Lung (tissue), 12 donors: ENCODE measurements around the gene RGMA. TPM values are rescaled to one million over a fixed set of nuclear protein-coding genes. Genes with fewer than 3 reads are reported as not detected.

Source experiments
- ATAC-seq: fragments of 200-7000 bp; cut with Tn5 transposase; one replicate; pipeline ENCODE4 v1.9.1; 2020; ENCODE audit warnings: moderate number of reproducible peaks; ENCODE audit not compliant: insufficient read depth, low FRiP score
- DNase-seq, 3 donors: peaks; one replicate each; pipeline ENCODE4 v3.0.0-alpha.2; 2013 to 2017
- H3K27ac ChIP-seq, 2 donors: one replicate each; pipeline ENCODE4 v1.5.1; 2013; ENCODE audit warnings: mild to moderate bottlenecking in 2 of 2, moderate library complexity in 2 of 2, control low read depth in 1 of 2, inconsistent platforms in 1 of 2, low read depth in 1 of 2, low read length in 1 of 2
- H3K27me3 ChIP-seq, 3 donors: one replicate each; pipeline ENCODE4 v1.5.1; 2013; ENCODE audit warnings: low read length in 2 of 3; ENCODE audit not compliant: control insufficient read depth in 3 of 3, insufficient read depth in 3 of 3
- H3K36me3 ChIP-seq, 4 donors: one replicate each; pipeline ENCODE4 v1.5.1; 2013; ENCODE audit warnings: low read length in 4 of 4, mild to moderate bottlenecking in 1 of 4, moderate library complexity in 1 of 4; ENCODE audit not compliant: control insufficient read depth in 4 of 4, insufficient read depth in 4 of 4
- H3K4me1 ChIP-seq, 5 donors: one replicate each; pipeline ENCODE4 v1.5.1; 2013; ENCODE audit warnings: low read length in 5 of 5, mild to moderate bottlenecking in 2 of 5, moderate library complexity in 1 of 5; ENCODE audit not compliant: control insufficient read depth in 5 of 5, insufficient read depth in 5 of 5
- H3K4me3 ChIP-seq: one replicate; pipeline ENCODE4 v1.5.1; 2013; ENCODE audit warnings: mild to moderate bottlenecking, control low read depth, moderate library complexity
- H3K9ac ChIP-seq, 2 donors: one replicate each; pipeline ENCODE4 v1.5.1; 2013; ENCODE audit warnings: low read length in 2 of 2, control low read depth in 1 of 2; ENCODE audit not compliant: insufficient read depth in 1 of 2
- H3K9me3 ChIP-seq, 4 donors: one replicate each; pipeline ENCODE4 v1.5.1; 2013; ENCODE audit warnings: low read length in 3 of 4, mild to moderate bottlenecking in 1 of 4, moderate library complexity in 1 of 4; ENCODE audit not compliant: control insufficient read depth in 4 of 4, insufficient read depth in 3 of 4
- CTCF ChIP-seq: IDR thresholded peaks from 2 replicates; pipeline ENCODE4 v1.5.1; 2012; ENCODE audit warnings: mild to moderate bottlenecking; ENCODE audit errors: control extremely low read depth, extremely low read depth
- WGBS, 2 donors: extraction: QIAGEN DNeasy Blood & Tissue Kit; methylation state at CpG; one replicate each; pipeline ENCODE4 v1.1.7; 2013; 5-methylcytosine and 5-hydroxymethylcytosine counted together
- polyA plus RNA-seq, 2 donors: library from polyadenylated mRNA; stranded (reverse); fragments of 200-250 nt; gene quantifications; one replicate each; pipeline ENCODE4 v1.2.1, GENCODE V29; 2013
- total RNA-seq, 2 donors: library from RNA; depleted of rRNA in 1 of 2; stranded (reverse); fragments of >200 nt in 1 of 2; gene quantifications; one replicate each; pipeline ENCODE4 v1.2.1, GENCODE V29; 2014 to 2021
- donor health status: control.
- donor health status: control.
- donor health status: Bipolar disorder and iron deficiency.
- donor health status: healthy.
- donor health status: DM: yes; HTN: yes; CAD: no.

RGMA gene
- total and polyA plus RNA-seq, 4 donors, result 2.3 to 11.3 (median 5.0) TPM

- no peak overlapping the region for H3K27ac ChIP-seq
- no peaks in the 10 kb centered on the region for H3K36me3 ChIP-seq
- WGBS, 2 donors, result 73 to 83% methylated on average over 6 of the region's 6 CpGs
- no peaks in the 10 kb centered on the region for H3K4me1 ChIP-seq
- no peak for ATAC-seq
- H3K27me3 ChIP-seq, result no peaks in the 10 kb centered on the region
- H3K4me3 ChIP-seq, result no peak overlapping the region
- peaks cover 0 to 2% (median 0%) of the 10 kb centered on the region in 4 donors for H3K9me3 ChIP-seq
- DNase-seq, result no peak
- H3K9ac ChIP-seq, result no peak overlapping the region
- TF ChIP-seq CTCF, result no peak
These were observed 38.3 kb upstream of the RGMA start for GRCh38 chr15:93127286-93127685.

GRCh38 chr15:93126599-93126998, 37.6 kb upstream of the RGMA start:
- Histone ChIP-seq H3K9me3 (peaks cover 0 to 2% (median 0%) of the 10 kb centered on the region in 4 donors), H3K27ac (no peak overlapping the region), H3K27me3 (no peaks in the 10 kb centered on the region), H3K4me1 (no peaks in the 10 kb centered on the region), H3K4me3 (no peak overlapping the region), H3K36me3 (no peaks in the 10 kb centered on the region), H3K9ac (no peak overlapping the region)
- ATAC-seq, result no peak
- no peak for TF ChIP-seq CTCF
- 74 to 89% methylated on average over 8 of the region's 8 CpGs for WGBS, 2 donors
- peak in 1 of 3 donors; percentile 4 for DNase-seq

- Histone ChIP-seq H3K27me3 (no peaks in the 10 kb centered on the region), H3K27ac (no peak overlapping the region), H3K4me1 (no peaks in the 10 kb centered on the region), H3K9me3 (peaks cover 0 to 2% (median 0%) of the 10 kb centered on the region in 4 donors), H3K4me3 (no peak overlapping the region), H3K36me3 (no peaks in the 10 kb centered on the region), H3K9ac (no peak overlapping the region)
- DNase-seq (no peak), ATAC-seq (no peak)
- no peak for TF ChIP-seq CTCF
- 94 to 96% methylated on average over 3 of the region's 3 CpGs for WGBS, 2 donors
These were observed 37.1 kb upstream of the RGMA start for GRCh38 chr15:93126148-93126547.

- 89 to 93% methylated on average over 4 of the region's 4 CpGs for WGBS, 2 donors
- H3K9ac ChIP-seq, result no peak overlapping the region
- H3K27me3 ChIP-seq, result no peaks in the 10 kb centered on the region
- peaks cover 0 to 2% (median 0%) of the 10 kb centered on the region in 4 donors for H3K9me3 ChIP-seq
- no peak for TF ChIP-seq CTCF
- no peak overlapping the region for H3K27ac ChIP-seq
- no peaks in the 10 kb centered on the region for H3K4me1 ChIP-seq
- DNase-seq (no peak), ATAC-seq (no peak)
- no peak overlapping the region for H3K4me3 ChIP-seq
- no peaks in the 10 kb centered on the region for H3K36me3 ChIP-seq
These were observed 35.1 kb upstream of the RGMA start for GRCh38 chr15:93124126-93124525.
